HG03066 (cell line): ENCODE measurements around the gene TDRD3.
"Not testable (repeated sequence)": the region's sequence is repeated elsewhere in the genome, so short reads cannot be mapped to it uniquely, and the experiment has no call there.

Source experiments
- ATAC-seq: cut with Tn5 transposase; IDR thresholded peaks from one replicate; pipeline ENCODE4 v1.9.1; 2021; ENCODE audit warnings: low read depth; ENCODE audit not compliant: unreplicated experiment

Gene TDRD3

DNA sequence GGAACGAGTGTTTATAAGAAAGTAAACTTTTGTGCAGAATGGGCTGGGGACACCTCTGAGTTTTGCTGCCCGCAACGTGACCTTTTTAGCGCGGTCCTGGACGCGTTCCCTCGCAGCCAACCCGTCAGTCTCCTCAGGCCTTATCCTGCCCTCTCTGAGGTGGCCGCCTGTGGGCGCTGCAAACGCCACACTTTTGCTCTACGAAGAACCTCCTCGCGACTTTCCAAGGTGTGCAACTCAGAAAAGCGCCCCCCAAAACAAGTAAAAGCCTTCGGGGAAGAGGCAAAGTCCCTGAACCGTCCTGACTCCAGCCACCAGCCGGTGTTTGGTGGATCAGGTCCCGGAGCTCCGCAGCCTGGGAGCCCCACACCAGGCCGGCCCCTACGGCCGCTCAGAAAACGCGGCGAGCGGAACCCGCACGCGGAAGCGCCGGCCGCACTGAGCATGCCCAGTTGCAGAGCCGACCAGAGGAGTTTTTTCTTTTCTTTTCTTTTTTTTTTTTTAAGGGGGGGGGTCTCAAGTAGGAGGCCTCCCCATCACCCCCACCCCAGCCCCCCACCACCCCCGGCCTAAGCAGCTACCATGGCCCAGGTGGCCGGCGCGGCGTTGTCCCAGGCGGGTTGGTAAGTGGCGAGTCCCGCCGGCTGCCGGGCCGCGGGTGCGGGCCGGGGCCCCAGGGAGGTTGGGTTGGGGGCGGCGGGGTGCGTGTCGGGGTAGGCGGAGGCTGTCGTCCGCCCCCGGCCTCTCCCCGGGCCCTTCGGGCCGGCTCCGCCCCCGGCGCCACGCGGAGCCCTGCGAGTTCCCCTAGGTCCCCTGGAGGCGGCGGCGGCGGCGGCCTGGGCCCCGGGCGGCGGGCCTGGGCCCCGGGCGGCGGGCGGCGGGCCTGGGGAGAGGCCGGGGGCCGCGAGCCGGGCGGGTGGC is at the start of gene TDRD3:
TSS of gene TDRD3 (plus strand) at position 438 of the 921 bp plus-strand sequence. CDS start at position 583, 145 bp downstream.
- peak; percentile 57 for ATAC-seq

- no peak for ATAC-seq
Observed at GRCh38 chr13:60347690-60348089, 49.3 kb upstream of the TDRD3 start.

DNA sequence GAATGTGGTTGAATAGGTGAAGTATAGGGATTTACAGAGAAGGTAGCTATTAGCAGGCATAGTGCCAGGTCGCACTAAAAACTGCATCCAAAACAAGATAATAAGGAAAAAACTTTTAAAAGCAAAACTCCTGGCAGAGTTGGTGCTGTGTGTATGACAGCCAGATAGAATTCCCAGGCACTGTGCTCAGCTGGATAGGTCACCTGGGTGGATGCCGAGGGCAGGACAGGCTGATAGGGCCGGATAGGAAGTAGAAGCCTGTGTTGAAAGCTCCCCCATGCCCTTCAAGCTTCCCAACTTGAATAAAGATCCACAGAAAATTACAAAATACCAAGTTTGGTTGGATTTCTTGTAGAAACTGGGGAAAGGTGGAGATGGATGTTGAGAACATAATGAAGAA is 48.9 kb upstream of the TDRD3 start:
- no peak for ATAC-seq

GRCh38 chr13:60351326-60351725 is 45.7 kb upstream of the TDRD3 start:
- ATAC-seq = no peak

DNA sequence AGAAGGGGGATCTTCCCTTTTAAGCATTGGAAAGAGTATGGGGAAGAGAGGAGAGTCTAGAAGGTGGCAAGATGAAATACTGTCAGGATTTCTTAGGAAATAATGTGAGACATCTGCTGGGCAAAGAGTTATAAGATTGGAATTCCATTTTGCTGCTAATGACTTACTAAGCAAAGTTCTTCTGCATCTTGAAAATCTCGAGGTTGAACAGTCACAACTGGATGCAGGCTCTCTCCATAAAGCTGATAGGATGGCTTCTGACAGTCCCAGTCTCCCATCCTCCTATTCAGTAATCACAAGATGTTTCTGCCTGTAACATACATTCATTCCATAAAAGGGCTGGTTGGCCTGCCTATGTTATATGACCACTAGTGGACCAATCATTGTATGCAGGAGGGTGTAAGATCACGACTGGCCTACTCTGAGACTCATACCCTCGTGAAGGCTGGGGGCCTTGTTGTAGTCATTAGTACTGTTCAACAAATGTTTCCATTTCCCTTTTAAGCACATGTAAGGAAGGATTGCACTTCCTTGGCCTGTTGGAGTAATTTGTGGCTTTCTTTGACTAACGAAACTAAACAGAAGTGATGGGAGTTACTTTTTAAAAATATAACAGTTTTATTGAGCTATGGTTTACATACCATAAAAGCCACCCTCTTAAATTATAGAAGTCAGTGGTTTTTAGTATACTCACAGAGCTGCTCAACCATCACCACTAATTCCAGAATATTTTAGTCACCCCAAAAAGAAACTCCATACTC is 45.0 kb upstream of the TDRD3 start:
- ATAC-seq = no peak

GRCh38 chr13:60352644-60353043 is 44.4 kb upstream of the TDRD3 start:
- ATAC-seq = no peak

DNA sequence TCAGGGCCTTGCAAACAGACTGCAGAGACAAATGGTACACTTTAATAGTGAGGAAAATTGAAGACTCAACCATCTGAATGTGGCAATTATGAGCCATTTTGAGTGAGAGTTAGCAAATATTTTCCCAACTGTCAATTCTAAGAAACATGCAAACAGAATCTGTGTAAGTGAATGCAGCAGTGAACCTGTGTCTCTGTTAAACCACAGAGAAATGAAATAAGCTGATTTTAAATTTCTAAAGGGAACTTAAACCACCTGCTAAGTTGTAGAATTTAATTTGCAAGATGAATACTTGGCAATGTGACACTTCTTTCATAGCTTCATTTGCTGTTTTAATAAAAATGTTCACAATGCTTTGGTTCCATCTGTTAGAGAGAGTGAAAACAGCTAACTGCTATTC is 42.0 kb upstream of the TDRD3 start:
- no peak for ATAC-seq

DNA sequence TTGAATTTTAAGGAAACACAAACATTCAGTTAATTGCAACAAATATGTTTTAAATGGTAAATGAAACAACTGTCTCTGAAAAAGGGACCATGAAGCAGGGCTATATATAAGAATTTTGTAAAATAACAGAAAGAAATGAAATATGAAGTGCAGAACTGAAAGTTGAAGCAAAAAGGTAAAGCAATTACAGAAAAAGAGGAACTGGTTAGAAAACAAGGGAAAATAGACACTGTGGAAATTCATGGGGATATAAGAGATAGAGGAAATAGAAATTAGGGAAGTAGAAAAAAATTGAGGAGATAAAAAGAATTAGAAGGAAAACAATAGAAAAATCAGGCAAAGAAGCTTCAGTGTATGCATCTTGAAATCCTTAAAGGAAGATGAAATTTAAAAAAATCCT is 40.0 kb upstream of the TDRD3 start:
- no peak for ATAC-seq

DNA sequence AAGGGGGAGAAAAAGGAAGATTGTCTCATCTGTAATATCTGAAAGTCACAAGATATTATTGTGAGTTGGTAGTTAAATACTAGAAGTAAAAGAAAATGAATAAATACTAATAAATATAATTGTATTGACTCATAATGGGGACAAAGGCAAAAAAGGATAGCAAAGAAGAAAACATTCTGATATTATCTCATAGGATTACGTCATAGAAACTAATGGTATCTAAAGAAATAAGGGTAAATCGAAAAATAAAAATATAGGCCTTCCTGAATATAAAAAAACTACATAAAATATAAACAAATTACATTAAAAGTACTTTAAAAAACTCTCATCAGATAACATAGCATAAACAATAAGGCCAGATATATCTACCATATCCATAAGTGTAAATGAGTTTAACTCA is 38.6 kb upstream of the TDRD3 start:
- no peak for ATAC-seq

GRCh38 chr13:60363288-60363687 is 33.7 kb upstream of the TDRD3 start:
- no peak for ATAC-seq

- ATAC-seq = no peak
Observed at GRCh38 chr13:60369242-60369641, 27.8 kb upstream of the TDRD3 start.

DNA sequence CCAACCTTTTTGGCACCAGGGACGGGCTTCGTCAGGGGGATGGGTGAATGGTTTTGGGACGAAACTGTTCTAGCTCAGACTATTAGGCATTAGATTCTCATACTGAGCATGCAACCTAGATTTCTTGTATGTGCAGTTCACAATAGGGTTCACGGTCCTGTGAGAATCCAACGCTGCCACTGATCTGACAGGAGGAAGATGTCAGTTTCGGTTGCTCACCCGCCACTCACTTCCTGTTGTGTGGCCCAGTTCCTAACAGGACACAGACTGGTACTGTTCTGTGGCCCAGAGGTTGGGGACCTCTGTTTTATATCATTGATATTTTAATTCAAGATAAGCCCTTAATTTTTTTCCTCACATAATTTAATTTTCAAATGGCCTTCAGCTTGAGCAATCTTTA is 26.7 kb upstream of the TDRD3 start:
- ATAC-seq = no peak

DNA sequence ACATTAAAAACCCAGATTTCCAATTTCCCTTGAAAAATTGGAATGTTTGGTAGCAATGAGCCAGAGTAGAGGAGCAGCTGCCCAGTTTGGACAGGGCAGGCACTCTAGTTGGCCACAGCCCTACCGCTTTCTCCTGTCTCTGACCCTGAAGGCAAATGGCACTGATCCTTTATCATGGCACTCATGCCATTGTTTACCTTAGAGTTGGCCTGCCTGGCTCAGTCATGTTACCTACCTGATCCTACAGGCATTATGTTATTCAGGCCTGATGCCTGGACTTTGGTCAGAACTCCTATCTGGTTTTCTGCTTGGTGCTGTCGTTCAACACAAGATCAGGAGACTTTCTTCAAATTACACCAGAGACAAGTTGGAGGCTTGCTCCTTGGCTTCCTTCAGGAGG is 24.9 kb upstream of the TDRD3 start:
- no peak for ATAC-seq

DNA sequence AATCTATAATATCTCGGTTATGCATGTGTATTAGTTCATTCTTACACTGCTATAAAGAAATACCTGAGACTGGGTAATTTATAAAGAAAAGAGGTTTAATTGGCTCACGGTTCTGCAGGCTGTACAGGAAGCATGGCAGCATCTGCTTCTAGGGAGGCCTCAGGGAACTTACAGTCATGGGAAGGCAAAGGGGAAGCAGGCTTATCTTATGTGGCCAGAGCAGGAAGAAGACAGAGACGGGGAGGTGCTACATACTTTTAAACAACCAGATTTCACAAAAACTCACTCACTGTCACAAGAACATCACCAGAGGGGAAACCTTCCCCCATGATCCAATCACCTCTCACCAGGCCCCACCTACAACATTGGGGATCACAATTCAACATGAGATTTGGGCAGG is 17.7 kb upstream of the TDRD3 start:
- ATAC-seq = not testable (repeated sequence)

GRCh38 chr13:60379837-60380565 is 17.0 kb upstream of the TDRD3 start:
- ATAC-seq = no peak

DNA sequence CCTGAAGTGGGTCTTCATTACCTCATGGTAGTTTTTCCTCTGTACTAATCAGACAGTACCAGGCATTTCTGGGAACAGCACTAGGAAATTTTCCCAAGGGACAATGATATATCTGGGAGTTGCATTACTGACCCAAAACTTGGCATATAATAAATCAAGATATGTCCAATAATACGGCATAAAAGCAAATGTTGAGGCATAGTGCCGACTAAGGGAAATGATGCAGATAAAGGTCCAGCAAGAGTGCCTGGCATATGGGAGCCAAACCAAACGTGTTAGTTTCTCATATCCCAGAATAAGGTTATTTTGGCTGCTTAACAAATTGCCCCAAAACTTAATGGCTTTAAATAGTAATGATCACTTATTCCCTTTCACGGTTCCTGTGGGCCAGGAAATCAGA is 12.1 kb upstream of the TDRD3 start:
- ATAC-seq = no peak

DNA sequence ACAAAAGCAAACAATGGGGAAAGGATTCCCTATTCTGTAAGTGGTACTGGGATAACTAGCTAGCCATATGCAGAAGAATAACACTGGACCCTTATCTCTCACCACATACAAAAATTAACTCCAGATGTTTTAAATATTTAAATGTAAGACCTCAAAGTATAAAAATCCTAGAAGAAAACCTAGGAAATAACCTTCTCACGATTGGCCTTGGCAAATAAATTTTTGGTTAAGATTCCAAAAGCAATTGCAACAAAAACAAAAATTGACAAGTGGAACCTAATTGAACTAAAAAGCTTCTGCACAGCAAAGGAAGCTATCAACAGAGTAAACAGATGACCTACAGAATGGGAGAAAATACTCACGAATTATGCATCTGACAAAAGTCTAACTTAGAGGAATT is 10.8 kb upstream of the TDRD3 start:
- no peak for ATAC-seq

DNA sequence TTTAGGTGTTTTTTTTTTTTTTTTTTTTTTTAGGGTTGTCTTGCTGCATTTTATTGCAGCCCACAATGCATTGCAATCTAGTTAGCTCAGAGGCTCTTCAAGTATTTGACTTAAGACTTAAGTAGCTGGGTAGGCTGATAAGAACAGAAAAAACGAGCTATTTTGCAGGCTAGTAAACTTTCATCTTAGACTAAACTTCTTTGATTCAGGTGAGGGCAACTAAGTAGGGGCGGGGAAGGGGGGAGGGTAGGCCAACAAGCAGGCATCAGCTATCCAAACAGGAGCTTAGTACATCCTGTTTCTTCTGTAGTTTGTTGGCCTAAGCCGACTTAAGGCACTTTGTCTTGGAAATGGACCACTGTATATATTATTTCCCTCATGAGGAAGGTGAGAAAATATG is 4.9 kb upstream of the TDRD3 start:
- ATAC-seq = no peak

GRCh38 chr13:60395971-60396782 is 843 bp upstream of the TDRD3 start:
- peak; percentile 61 for ATAC-seq

DNA sequence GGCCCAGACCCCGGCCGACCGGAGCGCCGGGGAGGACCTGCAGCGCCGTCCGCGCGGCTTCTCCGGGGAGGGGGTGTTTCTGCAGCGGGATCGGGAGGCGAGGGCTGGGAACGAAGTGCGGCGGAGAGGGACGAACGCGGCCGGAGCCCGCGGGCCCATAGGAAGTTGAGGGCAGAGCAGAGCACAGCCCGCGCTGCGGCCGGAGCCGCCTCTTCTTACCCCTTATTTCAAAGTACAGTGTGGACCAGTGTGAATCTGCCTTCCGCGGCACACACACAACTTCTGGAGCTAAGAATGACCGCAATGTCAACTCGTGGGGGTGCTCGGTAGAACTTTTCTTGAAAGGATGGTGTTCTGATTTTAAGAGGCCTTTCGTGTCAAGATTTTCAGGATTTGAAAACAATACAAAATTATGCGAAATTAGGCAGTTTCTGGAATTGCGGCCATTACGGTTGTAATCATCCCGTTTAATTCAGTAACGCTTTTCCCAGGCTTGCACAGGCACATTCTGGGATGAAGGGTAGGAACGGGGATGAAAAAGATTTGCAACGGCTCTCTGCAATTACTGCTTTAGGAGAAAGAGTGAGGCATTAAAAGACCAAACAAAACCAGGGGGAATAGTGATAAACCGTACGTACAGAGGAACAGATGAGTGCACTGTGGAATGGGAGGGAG is 821 bp downstream of the TDRD3 start:
- peak; percentile 26 for ATAC-seq
